SJSA1 (cell line): Measurements from ENCODE around the gene ASIP. TPM values are rescaled to one million over a fixed set of nuclear protein-coding genes. Genes with fewer than 3 reads are reported as not detected.
"Not testable (repeated sequence)": the region's sequence is repeated elsewhere in the genome, so short reads cannot be mapped to it uniquely, and the experiment has no call there.

Experiments used
- DNase-seq, 2 experiments: peaks; one replicate each; pipeline ENCODE4 v3.0.0-alpha.2; 2015 to 2020; ENCODE audit warnings: low spot score in 2 of 2, low read depth in 1 of 2
- H3K27ac ChIP-seq: fragments of 250-450 bp; sonication (Bioruptor Pico); 2 replicates; pipeline ENCODE4 v1.5.1; 2020; ENCODE audit warnings: mild to moderate bottlenecking, moderate library complexity
- H3K27me3 ChIP-seq: fragments of 250-450 bp; sonication (Bioruptor Pico); replicated peaks from 2 replicates; pipeline ENCODE4 v1.5.1; 2020; ENCODE audit warnings: mild to moderate bottlenecking, moderate library complexity
- H3K36me3 ChIP-seq: fragments of 250-450 bp; sonication (Bioruptor Pico); 2 replicates; pipeline ENCODE4 v1.5.1; 2020; ENCODE audit warnings: mild to moderate bottlenecking
- H3K4me1 ChIP-seq: fragments of 250-450 bp; sonication (Bioruptor Pico); replicated peaks from 2 replicates; pipeline ENCODE4 v1.6.1; 2021; ENCODE audit warnings: mild to moderate bottlenecking
- H3K4me3 ChIP-seq: fragments of 250-450 bp; sonication (Bioruptor Pico); 2 replicates; pipeline ENCODE4 v1.5.1; 2020; ENCODE audit warnings: mild to moderate bottlenecking
- H3K9me3 ChIP-seq: fragments of 250-450 bp; sonication (Bioruptor Pico); replicated peaks from 2 replicates; pipeline ENCODE4 v1.5.1; 2020; ENCODE audit warnings: mild to moderate bottlenecking
- total RNA-seq: library from RNA; depleted of rRNA; stranded (reverse); fragments of >200 nt; shearing (Covaris generic); gene quantifications from 2 replicates; pipeline ENCODE4 v1.2.3, GENCODE V29; 2014; rRNA removed

Gene ASIP, protein sequence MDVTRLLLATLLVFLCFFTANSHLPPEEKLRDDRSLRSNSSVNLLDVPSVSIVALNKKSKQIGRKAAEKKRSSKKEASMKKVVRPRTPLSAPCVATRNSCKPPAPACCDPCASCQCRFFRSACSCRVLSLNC
- not detected in 2 replicates for total RNA-seq

GRCh38 chr20:34240693-34241615 is at the start of gene ASIP:
Gene ASIP (plus strand): TSS chr20:34241423. CDS start chr20:34260375, 18,952 bp downstream.
- H3K4me3 ChIP-seq: no peak within 1 kb of the TSS
- peaks cover 5% of the 10 kb centered on the region for H3K9me3 ChIP-seq
- DNase-seq: no peak
- peaks cover 2% of the 10 kb centered on the region for H3K4me1 ChIP-seq
- no peak within 1 kb of the TSS for H3K27ac ChIP-seq
- no peaks in the 10 kb centered on the region for H3K36me3 ChIP-seq
- H3K27me3 ChIP-seq: no peaks in the 10 kb centered on the region

- no peaks in the 10 kb centered on the region for H3K4me1 ChIP-seq
- no peak overlapping the region for H3K4me3 ChIP-seq
Measured at GRCh38 chr20:34193051-34193450, 48.2 kb upstream of the ASIP start.

GRCh38 chr20:34199183-34199582 is 42.0 kb upstream of the ASIP start:
- Histone ChIP-seq H3K4me1 (no peaks in the 10 kb centered on the region), H3K36me3 (no peaks in the 10 kb centered on the region), H3K9me3 (no peaks in the 10 kb centered on the region), H3K27me3 (peaks cover 14% of the 10 kb centered on the region), H3K27ac (no peak overlapping the region), H3K4me3 (no peak overlapping the region)
- no peak for DNase-seq

More at GRCh38 chr20:34193051-34193450, 48.2 kb upstream of the ASIP start:
- no peak for DNase-seq
- H3K27ac ChIP-seq: no peak overlapping the region
- H3K36me3 ChIP-seq: no peaks in the 10 kb centered on the region
- H3K27me3 ChIP-seq: peaks cover 6% of the 10 kb centered on the region; the same call in 1 of the 2 replicates
- H3K9me3 ChIP-seq: no peaks in the 10 kb centered on the region

- H3K4me3 ChIP-seq: no peak overlapping the region
- no peak for DNase-seq
- H3K36me3 ChIP-seq: no peaks in the 10 kb centered on the region
- no peak overlapping the region for H3K27ac ChIP-seq
- H3K9me3 ChIP-seq: no peaks in the 10 kb centered on the region
- no peaks in the 10 kb centered on the region for H3K4me1 ChIP-seq
- H3K27me3 ChIP-seq: peaks cover 14% of the 10 kb centered on the region
Measured at GRCh38 chr20:34200023-34200422, 41.2 kb upstream of the ASIP start.

DNA sequence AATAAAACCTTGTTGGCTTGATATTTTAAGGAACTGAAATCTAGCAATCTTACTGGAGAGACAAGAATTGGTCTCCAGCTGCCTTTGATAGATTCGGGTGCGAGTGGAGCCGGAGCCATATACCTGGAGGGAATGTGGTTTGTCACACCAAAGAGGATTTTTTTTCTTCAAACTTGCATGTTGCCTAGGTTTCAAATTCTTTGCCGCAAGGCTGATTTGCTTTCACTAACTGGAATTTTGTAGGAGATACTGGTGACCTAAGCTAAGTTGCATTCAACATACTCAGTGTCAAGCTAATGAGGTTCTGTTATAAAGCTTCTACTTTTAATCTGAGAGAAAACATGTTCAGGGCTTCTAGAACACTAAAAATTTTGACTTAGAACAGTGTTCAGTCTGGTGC is 39.7 kb upstream of the ASIP start:
- H3K4me3 ChIP-seq: no peak overlapping the region

GRCh38 chr20:34205172-34205880 is 35.9 kb upstream of the ASIP start:
- not testable (repeated sequence) for H3K4me3 ChIP-seq, H3K36me3 ChIP-seq

More for the DNA sequence above, 39.7 kb upstream of the ASIP start:
- peaks cover 14% of the 10 kb centered on the region for H3K27me3 ChIP-seq
- DNase-seq: no peak
- no peaks in the 10 kb centered on the region for H3K9me3 ChIP-seq
- no peaks in the 10 kb centered on the region for H3K36me3 ChIP-seq
- H3K27ac ChIP-seq: no peak overlapping the region
- H3K4me1 ChIP-seq: no peaks in the 10 kb centered on the region

GRCh38 chr20:34209111-34209510 is 32.1 kb upstream of the ASIP start:
- Histone ChIP-seq H3K9me3 (peaks cover 2% of the 10 kb centered on the region; the same call in 1 of the 2 replicates), H3K27me3 (no peaks in the 10 kb centered on the region), H3K4me3 (no peak overlapping the region), H3K36me3 (no peaks in the 10 kb centered on the region), H3K4me1 (no peaks in the 10 kb centered on the region), H3K27ac (no peak overlapping the region)
- DNase-seq: no peak

More at GRCh38 chr20:34205172-34205880, 35.9 kb upstream of the ASIP start:
- not testable (repeated sequence) for H3K27me3 ChIP-seq, H3K9me3 ChIP-seq, H3K4me1 ChIP-seq, DNase-seq, H3K27ac ChIP-seq

DNA sequence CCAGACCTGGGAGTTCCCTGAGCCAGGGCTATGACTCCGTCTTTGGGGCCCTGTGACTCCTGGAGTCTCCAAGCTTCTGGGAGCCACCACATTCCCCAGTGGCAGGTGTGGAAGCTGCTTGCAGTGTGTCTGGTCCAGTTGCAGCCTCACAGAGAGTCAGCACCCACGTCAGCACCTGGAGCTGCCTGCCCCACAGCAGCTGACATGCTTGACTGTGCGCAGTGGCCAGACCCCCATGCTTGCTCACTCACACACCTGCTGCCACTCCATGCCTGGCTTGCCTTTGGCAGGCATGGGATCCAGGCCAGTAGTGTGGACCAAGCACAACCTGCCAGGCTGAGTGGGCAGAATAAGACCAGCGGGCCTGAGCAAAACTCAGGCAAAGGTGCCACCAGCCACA is 31.0 kb upstream of the ASIP start:
- H3K36me3 ChIP-seq: no peaks in the 10 kb centered on the region
- no peaks in the 10 kb centered on the region for H3K27me3 ChIP-seq
- H3K4me3 ChIP-seq: no peak overlapping the region
- no peak overlapping the region for H3K27ac ChIP-seq
- no peaks in the 10 kb centered on the region; the same call in 1 of the 2 replicates for H3K4me1 ChIP-seq
- H3K9me3 ChIP-seq: peaks cover 2% of the 10 kb centered on the region; the same call in 1 of the 2 replicates
- no peak for DNase-seq

GRCh38 chr20:34211591-34211990 is 29.6 kb upstream of the ASIP start:
- Histone ChIP-seq H3K27ac (no peak overlapping the region), H3K4me3 (no peak overlapping the region), H3K4me1 (peaks cover 9% of the 10 kb centered on the region), H3K9me3 (peaks cover 2% of the 10 kb centered on the region; the same call in 1 of the 2 replicates), H3K27me3 (no peaks in the 10 kb centered on the region), H3K36me3 (no peaks in the 10 kb centered on the region)
- no peak for DNase-seq

GRCh38 chr20:34213213-34213612 is 28.0 kb upstream of the ASIP start:
- Histone ChIP-seq H3K4me3 (no peak overlapping the region), H3K9me3 (peaks cover 2% of the 10 kb centered on the region; the same call in 1 of the 2 replicates), H3K27me3 (no peaks in the 10 kb centered on the region), H3K4me1 (peaks cover 13% of the 10 kb centered on the region), H3K36me3 (no peaks in the 10 kb centered on the region), H3K27ac (no peak overlapping the region)
- no peak for DNase-seq

DNA sequence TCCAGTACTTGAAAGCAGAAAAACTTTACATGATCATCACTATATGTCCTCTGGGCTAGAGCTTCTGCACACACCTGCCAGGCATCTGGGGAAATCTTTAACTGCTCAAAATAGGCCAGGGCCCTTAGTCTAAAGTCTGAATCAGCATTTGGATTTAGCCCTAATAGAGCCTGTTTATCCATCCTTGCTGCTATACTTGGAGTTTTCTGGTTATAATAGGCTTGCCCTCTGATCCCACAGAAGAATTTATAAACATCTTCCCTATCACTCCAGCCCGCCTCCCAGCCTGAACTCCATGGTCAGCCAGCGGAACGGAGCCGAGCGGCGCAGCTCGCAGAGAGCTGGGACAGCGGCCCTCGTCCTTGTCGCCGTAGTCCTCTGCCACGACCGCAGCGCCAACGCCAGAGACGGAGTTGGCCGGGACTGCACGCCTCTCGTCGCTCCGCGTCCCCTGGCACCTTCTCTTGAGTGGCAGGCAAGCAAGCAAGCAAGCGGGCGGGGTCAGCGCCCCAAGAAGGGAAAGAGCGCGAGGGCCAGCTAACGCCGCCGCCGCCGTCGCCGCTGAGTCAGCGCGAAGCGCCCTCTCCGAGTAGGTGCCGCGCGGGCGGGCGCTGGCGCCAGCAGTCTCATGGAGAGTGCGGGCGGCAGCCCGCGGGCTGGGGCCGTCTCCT is 25.4 kb upstream of the ASIP start:
- peaks cover 22% of the 10 kb centered on the region for H3K4me1 ChIP-seq
- peak overlapping the region; percentile 71 for H3K27ac ChIP-seq
- peak overlapping the region; percentile 46 for H3K4me3 ChIP-seq
- H3K9me3 ChIP-seq: peaks cover 2% of the 10 kb centered on the region; the same call in 1 of the 2 replicates
- no peaks in the 10 kb centered on the region for H3K27me3 ChIP-seq
- no peaks in the 10 kb centered on the region for H3K36me3 ChIP-seq
- DNase-seq: peak; percentile 93 to 94

- Histone ChIP-seq H3K9me3 (no peaks in the 10 kb centered on the region), H3K4me3 (peak overlapping the region; percentile 46), H3K4me1 (peaks cover 27% of the 10 kb centered on the region), H3K27ac (peak overlapping the region; percentile 71), H3K36me3 (no peaks in the 10 kb centered on the region), H3K27me3 (no peaks in the 10 kb centered on the region)
- DNase-seq: no peak
Measured at GRCh38 chr20:34216382-34216742, 24.9 kb upstream of the ASIP start.

DNA sequence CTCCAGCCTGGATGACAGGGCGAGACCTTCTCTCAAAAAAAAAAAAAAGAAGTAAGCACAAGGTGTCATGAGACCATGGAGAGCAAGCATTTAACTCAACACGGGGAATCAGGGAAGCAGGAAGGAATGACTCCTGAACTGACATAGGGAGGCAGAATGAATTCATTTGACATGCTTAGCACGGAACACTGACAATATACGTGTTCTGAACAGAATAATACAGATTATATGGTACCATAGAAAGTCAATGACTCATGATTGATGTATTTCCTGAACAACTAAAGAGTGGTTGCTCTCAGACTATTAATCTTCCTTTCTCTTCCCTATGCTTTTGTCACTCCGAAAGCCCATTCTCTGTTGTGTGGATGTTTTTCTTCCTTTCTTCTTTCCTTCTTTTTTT is 20.7 kb upstream of the ASIP start:
- Histone ChIP-seq H3K27ac (peak overlapping the region; percentile 50), H3K4me1 (peaks cover 39% of the 10 kb centered on the region), H3K36me3 (no peaks in the 10 kb centered on the region), H3K27me3 (no peaks in the 10 kb centered on the region), H3K9me3 (no peaks in the 10 kb centered on the region), H3K4me3 (no peak overlapping the region)
- DNase-seq: peak in 1 of 2 experiments; percentile 73
